Mononuclear cell (primary cell): ENCODE results near the gene NUB1. TPM values are rescaled to one million over a fixed set of nuclear protein-coding genes. Genes with fewer than 3 reads are reported as not detected.

Source experiments
- H3K27me3 ChIP-seq: 2 replicates; pipeline ENCODE4 v1.6.0; 2011; ENCODE audit warnings: low read length, control low read depth; ENCODE audit not compliant: insufficient read depth
- H3K4me1 ChIP-seq: 2 replicates; pipeline ENCODE4 v1.5.1; 2011; ENCODE audit warnings: mild to moderate bottlenecking, low read length, control low read depth; ENCODE audit not compliant: insufficient read depth
- H3K4me3 ChIP-seq: 2 replicates; pipeline ENCODE4 v1.5.1; 2011; ENCODE audit warnings: mild to moderate bottlenecking, low read length, moderate library complexity
- H3K9me3 ChIP-seq: 2 replicates; pipeline ENCODE4 v1.5.1; 2011; ENCODE audit warnings: low read depth, mild to moderate bottlenecking, control low read depth, low read length
- total RNA-seq: library from RNA; depleted of rRNA; stranded (reverse); fragments of >200 nt; gene quantifications from one replicate; pipeline ENCODE4 v1.2.3, GENCODE V29; 2012

The NUB1 gene
- total RNA-seq, 1 donor, result 70.9 TPM

- H3K4me1 ChIP-seq, result peaks cover 48% of the 10 kb centered on the region
- no peak overlapping the region for H3K4me3 ChIP-seq
- H3K27me3 ChIP-seq, result no peaks in the 10 kb centered on the region
- H3K9me3 ChIP-seq, result no peaks in the 10 kb centered on the region
Observed at GRCh38 chr7:151347200-151347599, 5.6 kb downstream of the NUB1 start.

- no peak overlapping the region for H3K4me3 ChIP-seq
- H3K27me3 ChIP-seq, result no peaks in the 10 kb centered on the region
- no peaks in the 10 kb centered on the region for H3K9me3 ChIP-seq
- H3K4me1 ChIP-seq, result peaks cover 40% of the 10 kb centered on the region
Observed at GRCh38 chr7:151348970-151349369, 7.4 kb downstream of the NUB1 start.

- no peaks in the 10 kb centered on the region for H3K27me3 ChIP-seq
- H3K4me1 ChIP-seq, result peaks cover 39% of the 10 kb centered on the region
- peak overlapping the region; percentile 48 for H3K4me3 ChIP-seq
- H3K9me3 ChIP-seq, result no peaks in the 10 kb centered on the region
Observed at GRCh38 chr7:151349507-151349853, 7.9 kb downstream of the NUB1 start.

DNA sequence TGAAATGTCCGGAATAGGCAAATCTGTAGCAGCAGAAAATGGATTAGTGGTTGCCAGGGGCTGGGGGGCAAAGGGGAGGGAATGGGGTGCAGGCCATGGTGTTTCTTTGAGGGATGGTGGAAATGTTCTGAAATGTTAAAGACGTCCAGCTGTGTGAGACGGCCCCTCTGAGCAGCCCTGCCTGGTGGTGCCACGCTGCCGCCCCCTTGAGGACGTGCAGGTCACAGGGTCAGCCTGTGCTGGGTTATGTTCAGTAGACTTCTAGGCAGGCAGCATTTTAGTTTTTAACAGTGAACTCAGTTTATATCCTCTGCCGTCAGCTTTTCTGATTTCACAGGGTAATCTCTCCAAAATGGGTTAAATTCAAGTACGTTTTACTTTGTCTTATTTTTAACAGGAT, 9.4 kb downstream of the NUB1 start:
- Histone ChIP-seq H3K4me1 (peaks cover 36% of the 10 kb centered on the region), H3K4me3 (no peak overlapping the region), H3K27me3 (no peaks in the 10 kb centered on the region), H3K9me3 (no peaks in the 10 kb centered on the region)

DNA sequence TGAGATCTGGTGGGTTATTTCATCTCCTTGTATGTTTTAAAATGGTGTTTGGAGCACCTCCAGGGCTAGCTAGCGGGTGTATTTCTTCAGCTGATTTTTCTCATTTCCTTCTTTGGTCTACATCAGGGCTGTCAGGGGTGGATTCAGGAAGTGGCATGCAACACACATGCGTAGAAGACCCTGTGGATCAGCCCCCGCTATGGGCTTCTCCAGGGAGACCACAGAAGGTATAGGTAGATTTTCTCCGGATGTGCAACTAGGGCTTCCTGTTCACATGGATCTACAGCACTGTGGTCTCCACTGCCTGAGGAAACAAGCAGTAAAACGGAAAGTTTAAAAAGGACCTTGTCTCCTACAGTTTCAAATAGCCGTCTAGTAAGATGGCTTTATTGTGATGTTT, 10.4 kb downstream of the NUB1 start:
- Histone ChIP-seq H3K4me3 (no peak overlapping the region), H3K4me1 (peaks cover 36% of the 10 kb centered on the region), H3K27me3 (no peaks in the 10 kb centered on the region), H3K9me3 (no peaks in the 10 kb centered on the region)

GRCh38 chr7:151352512-151352911, 10.9 kb downstream of the NUB1 start:
- no peaks in the 10 kb centered on the region for H3K9me3 ChIP-seq
- no peak overlapping the region for H3K4me3 ChIP-seq
- H3K27me3 ChIP-seq, result no peaks in the 10 kb centered on the region
- H3K4me1 ChIP-seq, result peaks cover 36% of the 10 kb centered on the region

DNA sequence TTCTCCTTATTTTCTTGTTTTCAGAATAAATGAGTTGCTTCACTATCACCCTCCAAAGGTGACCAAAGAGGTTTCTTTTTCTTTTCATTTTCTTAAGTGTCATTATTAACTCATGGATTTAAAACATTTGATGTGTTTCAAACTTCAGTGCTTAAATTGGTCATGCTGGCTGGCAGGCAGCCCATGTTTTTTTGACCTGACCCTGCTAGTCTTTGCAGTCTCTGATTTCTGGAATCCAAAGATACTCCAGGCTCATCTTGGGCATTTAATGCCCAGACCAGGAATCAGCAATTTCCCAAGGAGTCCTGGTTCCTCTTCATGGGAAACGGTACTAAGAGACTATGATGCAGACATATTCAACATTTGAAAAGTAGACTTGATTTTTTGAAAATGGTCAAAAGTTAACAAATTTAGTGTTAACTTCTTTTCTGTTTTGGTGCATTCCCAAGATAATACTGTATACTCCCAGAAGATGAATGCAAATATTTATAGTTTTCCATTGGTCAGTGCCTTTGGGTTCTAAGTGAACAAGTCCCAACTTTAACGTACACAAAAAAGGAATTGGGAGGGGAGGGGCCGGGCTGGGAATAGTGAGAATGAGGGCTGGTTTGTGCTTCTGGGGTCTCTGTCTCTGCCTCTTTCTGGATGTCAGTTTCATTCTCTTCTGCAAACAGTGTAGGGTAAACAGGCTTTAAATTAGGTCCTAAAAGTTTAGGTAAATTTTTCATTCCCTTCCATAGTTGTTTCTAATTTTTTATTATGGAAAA, 19.8 kb downstream of the NUB1 start:
- no peaks in the 10 kb centered on the region for H3K27me3 ChIP-seq
- H3K4me3 ChIP-seq, result no peak overlapping the region
- no peaks in the 10 kb centered on the region for H3K4me1 ChIP-seq
- H3K9me3 ChIP-seq, result no peaks in the 10 kb centered on the region

DNA sequence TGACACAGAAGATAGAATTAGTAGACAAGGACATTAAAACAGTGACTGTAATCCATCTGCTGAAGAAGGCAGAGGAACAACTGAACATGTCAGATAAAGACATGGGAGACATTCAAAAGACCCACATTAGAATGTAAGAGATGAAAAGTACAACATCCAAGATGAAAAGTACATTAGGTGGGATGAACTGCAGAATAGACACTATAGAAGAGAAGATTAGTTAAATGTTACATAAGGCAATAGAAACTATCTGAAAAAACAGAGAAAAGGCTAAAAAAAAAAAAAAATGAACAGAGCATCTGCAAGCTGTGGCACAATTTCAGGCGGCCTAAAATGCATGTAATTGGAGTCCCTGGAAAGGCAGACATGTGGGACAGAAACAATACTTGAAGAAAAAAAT, 21.6 kb downstream of the NUB1 start:
- Histone ChIP-seq H3K4me3 (no peak overlapping the region), H3K27me3 (no peaks in the 10 kb centered on the region), H3K4me1 (peaks cover 2% of the 10 kb centered on the region), H3K9me3 (no peaks in the 10 kb centered on the region)

GRCh38 chr7:151366166-151366879, 24.7 kb downstream of the NUB1 start:
- Histone ChIP-seq H3K4me3 (no peak overlapping the region), H3K9me3 (no peaks in the 10 kb centered on the region), H3K27me3 (no peaks in the 10 kb centered on the region), H3K4me1 (peaks cover 4% of the 10 kb centered on the region)

DNA sequence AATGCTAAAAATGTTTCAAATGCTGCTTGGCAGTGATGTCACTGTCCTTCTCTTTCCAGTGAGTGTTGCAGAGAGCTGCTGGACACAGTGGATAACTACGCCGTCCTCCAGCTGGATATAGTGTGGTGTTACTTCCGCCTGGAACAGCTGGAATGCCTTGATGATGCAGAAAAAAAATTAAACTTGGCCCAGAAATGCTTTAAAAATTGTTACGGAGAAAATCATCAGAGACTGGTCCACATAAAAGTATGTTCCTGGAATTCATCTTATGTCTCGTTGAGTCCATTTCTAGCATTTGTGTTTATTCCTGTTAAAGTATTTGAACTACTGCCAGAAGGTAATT, 25.2 kb downstream of the NUB1 start:
- H3K27me3 ChIP-seq, result no peaks in the 10 kb centered on the region

GRCh38 chr7:151367284-151367683, 25.7 kb downstream of the NUB1 start:
- Histone ChIP-seq H3K9me3 (no peaks in the 10 kb centered on the region), H3K4me1 (peaks cover 4% of the 10 kb centered on the region), H3K27me3 (no peaks in the 10 kb centered on the region), H3K4me3 (no peak overlapping the region)

More for the DNA sequence above, 25.2 kb downstream of the NUB1 start:
- H3K4me1 ChIP-seq, result peaks cover 4% of the 10 kb centered on the region
- H3K9me3 ChIP-seq, result no peaks in the 10 kb centered on the region
- H3K4me3 ChIP-seq, result no peak overlapping the region

- H3K9me3 ChIP-seq, result no peaks in the 10 kb centered on the region
Observed at GRCh38 chr7:151368136-151368571, 26.5 kb downstream of the NUB1 start.

DNA sequence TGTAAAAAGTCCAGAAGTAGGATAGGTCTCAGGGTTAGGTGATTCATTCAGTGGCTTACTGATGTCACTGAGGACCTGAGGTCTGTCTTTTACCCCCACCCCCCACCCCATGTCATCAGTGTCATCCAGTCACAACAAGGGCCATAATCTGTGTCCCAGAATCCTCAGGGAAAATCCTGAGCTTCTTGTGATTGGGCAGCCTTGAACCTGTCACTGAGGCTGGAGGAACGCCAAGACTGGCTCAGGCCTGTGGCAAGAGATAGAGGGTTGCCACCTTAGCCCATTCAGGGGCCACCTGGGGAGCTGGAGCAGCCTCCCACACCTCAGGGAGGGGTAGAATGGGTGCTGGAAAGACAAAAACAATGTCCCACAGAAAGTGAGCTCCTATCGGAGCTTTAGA, 29.7 kb downstream of the NUB1 start:
- Histone ChIP-seq H3K4me1 (peaks cover 4% of the 10 kb centered on the region), H3K27me3 (no peaks in the 10 kb centered on the region), H3K9me3 (no peaks in the 10 kb centered on the region)

More at GRCh38 chr7:151368136-151368571, 26.5 kb downstream of the NUB1 start:
- Histone ChIP-seq H3K4me3 (no peak overlapping the region), H3K4me1 (peaks cover 4% of the 10 kb centered on the region), H3K27me3 (no peaks in the 10 kb centered on the region)

GRCh38 chr7:151372612-151373265, 31.1 kb downstream of the NUB1 start:
- no peaks in the 10 kb centered on the region for H3K27me3 ChIP-seq
- peaks cover 4% of the 10 kb centered on the region for H3K4me1 ChIP-seq

More for the DNA sequence above, 29.7 kb downstream of the NUB1 start:
- no peak overlapping the region for H3K4me3 ChIP-seq

GRCh38 chr7:151373599-151373998, 32.0 kb downstream of the NUB1 start:
- H3K4me1 ChIP-seq, result no peaks in the 10 kb centered on the region
- no peak overlapping the region for H3K4me3 ChIP-seq
- H3K27me3 ChIP-seq, result no peaks in the 10 kb centered on the region
- no peaks in the 10 kb centered on the region for H3K9me3 ChIP-seq

More at GRCh38 chr7:151372612-151373265, 31.1 kb downstream of the NUB1 start:
- H3K4me3 ChIP-seq, result no peak overlapping the region
- H3K9me3 ChIP-seq, result no peaks in the 10 kb centered on the region
